Lung (tissue), 12 donors: ENCODE measurements around the gene ADAM22. TPM values are rescaled to one million over a fixed set of nuclear protein-coding genes. Genes with fewer than 3 reads are reported as not detected.

Source experiments
- ATAC-seq: fragments of 200-7000 bp; cut with Tn5 transposase; one replicate; pipeline ENCODE4 v1.9.1; 2020; ENCODE audit warnings: moderate number of reproducible peaks; ENCODE audit not compliant: insufficient read depth, low FRiP score
- DNase-seq, 3 donors: peaks; one replicate each; pipeline ENCODE4 v3.0.0-alpha.2; 2013 to 2017
- H3K27ac ChIP-seq, 2 donors: one replicate each; pipeline ENCODE4 v1.5.1; 2013; ENCODE audit warnings: mild to moderate bottlenecking in 2 of 2, moderate library complexity in 2 of 2, control low read depth in 1 of 2, inconsistent platforms in 1 of 2, low read depth in 1 of 2, low read length in 1 of 2
- H3K27me3 ChIP-seq, 3 donors: one replicate each; pipeline ENCODE4 v1.5.1; 2013; ENCODE audit warnings: low read length in 2 of 3; ENCODE audit not compliant: control insufficient read depth in 3 of 3, insufficient read depth in 3 of 3
- H3K36me3 ChIP-seq, 4 donors: one replicate each; pipeline ENCODE4 v1.5.1; 2013; ENCODE audit warnings: low read length in 4 of 4, mild to moderate bottlenecking in 1 of 4, moderate library complexity in 1 of 4; ENCODE audit not compliant: control insufficient read depth in 4 of 4, insufficient read depth in 4 of 4
- H3K4me1 ChIP-seq, 5 donors: one replicate each; pipeline ENCODE4 v1.5.1; 2013; ENCODE audit warnings: low read length in 5 of 5, mild to moderate bottlenecking in 2 of 5, moderate library complexity in 1 of 5; ENCODE audit not compliant: control insufficient read depth in 5 of 5, insufficient read depth in 5 of 5
- H3K4me3 ChIP-seq: one replicate; pipeline ENCODE4 v1.5.1; 2013; ENCODE audit warnings: mild to moderate bottlenecking, control low read depth, moderate library complexity
- H3K9ac ChIP-seq, 2 donors: one replicate each; pipeline ENCODE4 v1.5.1; 2013; ENCODE audit warnings: low read length in 2 of 2, control low read depth in 1 of 2; ENCODE audit not compliant: insufficient read depth in 1 of 2
- H3K9me3 ChIP-seq, 4 donors: one replicate each; pipeline ENCODE4 v1.5.1; 2013; ENCODE audit warnings: low read length in 3 of 4, mild to moderate bottlenecking in 1 of 4, moderate library complexity in 1 of 4; ENCODE audit not compliant: control insufficient read depth in 4 of 4, insufficient read depth in 3 of 4
- CTCF ChIP-seq: IDR thresholded peaks from 2 replicates; pipeline ENCODE4 v1.5.1; 2012; ENCODE audit warnings: mild to moderate bottlenecking; ENCODE audit errors: control extremely low read depth, extremely low read depth
- WGBS, 2 donors: extraction: QIAGEN DNeasy Blood & Tissue Kit; methylation state at CpG; one replicate each; pipeline ENCODE4 v1.1.7; 2013; 5-methylcytosine and 5-hydroxymethylcytosine counted together
- polyA plus RNA-seq, 2 donors: library from polyadenylated mRNA; stranded (reverse); fragments of 200-250 nt; gene quantifications; one replicate each; pipeline ENCODE4 v1.2.1, GENCODE V29; 2013
- total RNA-seq, 2 donors: library from RNA; depleted of rRNA in 1 of 2; stranded (reverse); fragments of >200 nt in 1 of 2; gene quantifications; one replicate each; pipeline ENCODE4 v1.2.1, GENCODE V29; 2014 to 2021
- donor health status: control.
- donor health status: control.
- donor health status: Bipolar disorder and iron deficiency.
- donor health status: healthy.
- donor health status: DM: yes; HTN: yes; CAD: no.

The ADAM22 gene
- total and polyA plus RNA-seq, 4 donors = 0.13 to 17.7 (median 0.97) TPM

GRCh38 chr7:88027724-88028123 is 93.7 kb downstream of the ADAM22 start:
- Histone ChIP-seq H3K27ac (no peak overlapping the region), H3K9ac (no peak overlapping the region), H3K4me3 (no peak overlapping the region), H3K4me1 (no peaks in the 10 kb centered on the region), H3K36me3 (peaks cover 0 to 5% (median 0%) of the 10 kb centered on the region in 4 donors), H3K9me3 (peaks cover 0 to 8% (median 5%) of the 10 kb centered on the region in 4 donors), H3K27me3 (no peaks in the 10 kb centered on the region)
- ATAC-seq = no peak
- no peak for TF ChIP-seq CTCF
- DNase-seq = no peak
- 92 to 95% methylated on average over 2 of the region's 2 CpGs for WGBS, 2 donors

GRCh38 chr7:88034083-88034695 is 100.1 kb downstream of the ADAM22 start:
- peaks cover 0 to 11% (median 6%) of the 10 kb centered on the region in 4 donors for H3K9me3 ChIP-seq
- no peak overlapping the region for H3K27ac ChIP-seq
- peaks cover 0 to 5% (median 0%) of the 10 kb centered on the region in 4 donors for H3K36me3 ChIP-seq
- no peak for DNase-seq
- TF ChIP-seq CTCF = no peak
- 89 to 91% methylated on average over 7 of the region's 7 CpGs for WGBS, 2 donors
- H3K9ac ChIP-seq = no peak overlapping the region
- H3K27me3 ChIP-seq = no peaks in the 10 kb centered on the region
- peaks cover 0 to 6% (median 0%) of the 10 kb centered on the region in 5 donors for H3K4me1 ChIP-seq
- H3K4me3 ChIP-seq = no peak overlapping the region
- no peak for ATAC-seq

- H3K4me3 ChIP-seq = no peak overlapping the region
- peaks cover 0 to 6% (median under 1%) of the 10 kb centered on the region in 4 donors for H3K9me3 ChIP-seq
- H3K27me3 ChIP-seq = no peaks in the 10 kb centered on the region
- H3K27ac ChIP-seq = no peak overlapping the region
- no peak for DNase-seq
- peaks cover 0 to 2% (median 0%) of the 10 kb centered on the region in 4 donors for H3K36me3 ChIP-seq
- WGBS, 2 donors = 96% methylated on average over 3 of the region's 3 CpGs
- H3K4me1 ChIP-seq = peaks cover 0 to 6% (median 0%) of the 10 kb centered on the region in 5 donors
- no peak for ATAC-seq
- no peak for TF ChIP-seq CTCF
- H3K9ac ChIP-seq = no peak overlapping the region
Measured at GRCh38 chr7:88037050-88037449, 103.0 kb downstream of the ADAM22 start.

GRCh38 chr7:88040694-88041093 is 106.6 kb downstream of the ADAM22 start:
- H3K4me1 ChIP-seq = peaks cover 0 to 6% (median 0%) of the 10 kb centered on the region in 5 donors
- ATAC-seq (no peak), DNase-seq (no peak)
- no peaks in the 10 kb centered on the region for H3K27me3 ChIP-seq
- no peak overlapping the region for H3K9ac ChIP-seq
- no peaks in the 10 kb centered on the region for H3K36me3 ChIP-seq
- no peak for TF ChIP-seq CTCF
- no peak overlapping the region for H3K4me3 ChIP-seq
- no peaks in the 10 kb centered on the region for H3K9me3 ChIP-seq
- H3K27ac ChIP-seq = no peak overlapping the region
- WGBS, 2 donors = 73 to 75% methylated on average over 1 of the region's 1 CpG
